Measurements from ENCODE around the gene CCND2. TPM values are rescaled to one million over a fixed set of nuclear protein-coding genes. Genes with fewer than 3 reads are reported as not detected.

CCND2 gene
- total RNA-seq, 1 donor from 2014 or later: 98.0 TPM

DNA sequence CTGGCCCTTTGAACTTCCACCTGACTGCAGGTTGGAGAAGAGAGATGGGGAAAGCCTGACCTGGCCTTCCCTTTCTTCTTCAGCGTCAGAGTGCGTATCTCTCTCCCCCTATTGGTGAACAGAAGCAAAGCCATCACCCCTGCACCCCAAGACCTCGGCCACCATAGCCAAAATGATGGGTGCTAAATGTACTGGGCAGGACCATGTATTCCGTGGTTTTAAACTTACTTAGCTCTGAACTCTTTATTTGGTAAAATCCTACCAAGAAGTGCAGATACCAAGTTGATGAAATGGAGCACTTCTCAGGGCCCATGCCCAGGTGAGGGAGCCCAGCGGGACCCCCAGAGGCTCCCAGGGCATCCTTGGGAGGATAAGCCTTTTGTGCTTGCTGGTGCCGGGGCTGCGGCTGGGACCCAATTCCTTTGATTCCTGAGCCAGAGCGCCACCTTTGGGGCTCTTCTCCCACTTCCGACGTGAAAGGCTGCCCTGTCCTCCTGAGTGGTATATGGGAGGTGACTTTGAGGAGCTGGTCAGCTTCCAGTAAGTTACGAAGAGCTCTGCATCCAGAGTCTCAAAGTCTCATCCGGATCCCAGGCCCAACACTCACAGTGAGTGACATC is 9.4 kb downstream of the CCND2 start:
- no peak overlapping the region for H3K4me3 Mint-ChIP-seq (ENCODE audit: unreplicated experiment)
- DNase-seq: no peak
- H3K4me1 Mint-ChIP-seq (ENCODE audit: low read depth, unreplicated experiment): peaks cover 30% of the 10 kb centered on the region
- TF ChIP-seq, protein P1, sequence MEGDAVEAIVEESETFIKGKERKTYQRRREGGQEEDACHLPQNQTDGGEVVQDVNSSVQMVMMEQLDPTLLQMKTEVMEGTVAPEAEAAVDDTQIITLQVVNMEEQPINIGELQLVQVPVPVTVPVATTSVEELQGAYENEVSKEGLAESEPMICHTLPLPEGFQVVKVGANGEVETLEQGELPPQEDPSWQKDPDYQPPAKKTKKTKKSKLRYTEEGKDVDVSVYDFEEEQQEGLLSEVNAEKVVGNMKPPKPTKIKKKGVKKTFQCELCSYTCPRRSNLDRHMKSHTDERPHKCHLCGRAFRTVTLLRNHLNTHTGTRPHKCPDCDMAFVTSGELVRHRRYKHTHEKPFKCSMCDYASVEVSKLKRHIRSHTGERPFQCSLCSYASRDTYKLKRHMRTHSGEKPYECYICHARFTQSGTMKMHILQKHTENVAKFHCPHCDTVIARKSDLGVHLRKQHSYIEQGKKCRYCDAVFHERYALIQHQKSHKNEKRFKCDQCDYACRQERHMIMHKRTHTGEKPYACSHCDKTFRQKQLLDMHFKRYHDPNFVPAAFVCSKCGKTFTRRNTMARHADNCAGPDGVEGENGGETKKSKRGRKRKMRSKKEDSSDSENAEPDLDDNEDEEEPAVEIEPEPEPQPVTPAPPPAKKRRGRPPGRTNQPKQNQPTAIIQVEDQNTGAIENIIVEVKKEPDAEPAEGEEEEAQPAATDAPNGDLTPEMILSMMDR (IDR thresholded peaks at IDR 0.05; ENCODE audit: partially characterized antibody, unreplicated experiment): no peak
- peaks cover 4% of the 10 kb centered on the region for H3K27me3 Mint-ChIP-seq (ENCODE audit: unreplicated experiment)
- H3K9me3 Mint-ChIP-seq (ENCODE audit: unreplicated experiment): peaks cover 9% of the 10 kb centered on the region
- no peak overlapping the region for H3K27ac Mint-ChIP-seq (ENCODE audit: unreplicated experiment)
- no peaks in the 10 kb centered on the region for H3K36me3 Mint-ChIP-seq (ENCODE audit: unreplicated experiment)

DNA sequence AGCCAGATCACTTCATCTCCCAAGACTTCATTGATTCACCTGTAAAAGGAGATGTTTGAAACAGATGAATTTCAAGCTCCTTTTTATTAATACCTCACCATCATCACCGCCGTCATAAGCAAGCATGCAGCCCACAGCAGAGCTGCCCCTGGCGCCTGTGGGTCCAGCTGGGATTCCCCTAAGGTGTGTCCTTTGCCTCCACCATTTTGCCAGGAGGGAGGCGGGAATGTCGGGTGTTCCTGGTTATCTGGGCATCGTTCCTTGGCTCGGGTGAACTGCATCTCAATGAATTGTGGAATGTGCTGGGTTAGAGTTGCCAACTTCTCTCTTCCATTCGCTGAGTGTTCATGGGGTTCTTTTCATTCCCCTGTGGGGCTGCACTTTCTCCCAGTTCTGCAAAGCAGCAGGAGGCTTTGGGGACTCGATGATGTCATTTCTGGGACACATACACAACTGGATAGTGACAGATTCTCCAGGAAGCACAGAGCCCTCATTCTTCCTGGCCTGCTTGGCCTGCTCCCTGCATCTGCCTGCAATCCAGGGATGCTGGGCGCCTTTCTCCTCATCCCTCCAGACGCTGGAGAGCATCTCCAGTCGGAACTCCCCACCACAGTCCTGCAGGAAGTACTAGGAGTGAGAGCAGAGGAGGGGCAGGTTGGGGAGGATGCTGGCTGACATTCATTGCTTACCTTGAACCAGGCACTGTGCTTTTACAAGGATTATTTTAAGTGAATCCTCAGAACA is 10.1 kb downstream of the CCND2 start:
- peaks cover 24% of the 10 kb centered on the region for H3K4me1 Mint-ChIP-seq (ENCODE audit: low read depth, unreplicated experiment)
- DNase-seq: no peak
- no peak overlapping the region for H3K27ac Mint-ChIP-seq (ENCODE audit: unreplicated experiment)
- H3K36me3 Mint-ChIP-seq (ENCODE audit: unreplicated experiment): no peaks in the 10 kb centered on the region
- peaks cover 9% of the 10 kb centered on the region for H3K9me3 Mint-ChIP-seq (ENCODE audit: unreplicated experiment)
- TF ChIP-seq, protein P1 (IDR thresholded peaks at IDR 0.05; ENCODE audit: partially characterized antibody, unreplicated experiment): no peak
- H3K27me3 Mint-ChIP-seq (ENCODE audit: unreplicated experiment): peaks cover 4% of the 10 kb centered on the region
- H3K4me3 Mint-ChIP-seq (ENCODE audit: unreplicated experiment): no peak overlapping the region

DNA sequence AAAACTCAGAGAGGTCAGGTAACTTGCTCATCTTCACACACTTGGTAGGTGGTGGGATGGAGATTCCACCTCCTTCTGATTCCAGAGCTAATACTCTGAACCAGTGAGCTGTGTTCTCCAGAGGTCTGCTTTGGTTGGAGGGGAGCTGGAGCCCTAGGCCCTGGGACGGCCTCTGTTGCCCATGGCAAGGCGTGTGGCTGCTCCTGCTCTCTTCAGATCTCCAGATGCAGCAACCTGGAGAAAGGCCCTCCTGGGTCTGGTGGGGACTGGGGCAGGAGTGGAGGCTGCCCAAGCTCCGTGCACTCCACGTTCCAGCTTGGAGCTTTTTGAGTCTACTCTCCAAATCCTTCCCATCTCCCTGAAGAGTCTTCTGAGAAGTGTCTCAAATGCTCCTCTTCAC is 10.7 kb downstream of the CCND2 start:
- peaks cover 9% of the 10 kb centered on the region for H3K9me3 Mint-ChIP-seq (ENCODE audit: unreplicated experiment)
- TF ChIP-seq, protein P1 (IDR thresholded peaks at IDR 0.05; ENCODE audit: partially characterized antibody, unreplicated experiment): no peak
- no peak overlapping the region for H3K27ac Mint-ChIP-seq (ENCODE audit: unreplicated experiment)
- peaks cover 19% of the 10 kb centered on the region for H3K4me1 Mint-ChIP-seq (ENCODE audit: low read depth, unreplicated experiment)
- no peaks in the 10 kb centered on the region for H3K36me3 Mint-ChIP-seq (ENCODE audit: unreplicated experiment)
- DNase-seq: no peak
- H3K27me3 Mint-ChIP-seq (ENCODE audit: unreplicated experiment): peaks cover 2% of the 10 kb centered on the region
- H3K4me3 Mint-ChIP-seq (ENCODE audit: unreplicated experiment): no peak overlapping the region

DNA sequence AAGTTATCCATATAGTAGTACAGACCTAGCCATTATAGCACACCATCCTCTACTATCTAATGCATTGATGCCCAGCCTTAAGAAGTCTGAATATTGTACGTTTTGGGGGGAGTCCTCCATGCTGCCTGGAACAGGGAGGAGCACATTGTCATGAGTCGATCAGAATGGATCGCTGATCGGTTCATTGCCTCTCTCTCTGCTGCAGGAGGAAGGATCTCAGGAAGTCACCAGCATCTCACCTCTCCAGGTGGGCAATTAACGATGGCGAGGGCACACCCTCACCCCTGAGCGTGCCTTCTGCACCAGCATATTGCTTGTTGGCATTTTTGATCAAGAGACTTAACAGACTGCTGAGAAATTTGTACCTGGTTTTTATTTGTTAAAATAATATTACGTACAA is 11.5 kb downstream of the CCND2 start:
- DNase-seq: no peak
- TF ChIP-seq, protein P1 (IDR thresholded peaks at IDR 0.05; ENCODE audit: partially characterized antibody, unreplicated experiment): no peak
- no peaks in the 10 kb centered on the region for H3K36me3 Mint-ChIP-seq (ENCODE audit: unreplicated experiment)
- H3K4me3 Mint-ChIP-seq (ENCODE audit: unreplicated experiment): no peak overlapping the region
- peaks cover 19% of the 10 kb centered on the region for H3K4me1 Mint-ChIP-seq (ENCODE audit: low read depth, unreplicated experiment)
- peaks cover 9% of the 10 kb centered on the region for H3K9me3 Mint-ChIP-seq (ENCODE audit: unreplicated experiment)
- no peak overlapping the region for H3K27ac Mint-ChIP-seq (ENCODE audit: unreplicated experiment)
- peaks cover 2% of the 10 kb centered on the region for H3K27me3 Mint-ChIP-seq (ENCODE audit: unreplicated experiment)

DNA sequence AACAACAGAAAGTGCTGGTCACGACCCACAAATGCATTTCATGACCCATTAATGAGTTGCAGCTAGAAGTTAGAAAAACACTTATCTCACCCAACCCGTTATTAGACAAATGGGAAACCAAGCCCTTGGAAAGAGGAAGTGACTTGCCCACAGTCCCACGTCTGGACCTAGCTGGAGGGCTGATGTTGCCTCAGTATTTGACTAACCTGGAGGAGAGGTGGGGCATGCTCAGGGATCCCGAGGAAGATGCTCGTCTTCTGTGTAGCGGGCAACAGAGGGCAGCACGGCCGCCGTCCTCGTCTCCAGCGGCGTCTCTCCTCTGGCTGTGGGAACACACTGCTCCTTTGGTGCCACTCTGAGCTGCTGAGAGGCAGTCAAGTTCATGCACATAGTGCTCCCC is 12.7 kb downstream of the CCND2 start:
- no peak for DNase-seq
- TF ChIP-seq, protein P1 (IDR thresholded peaks at IDR 0.05; ENCODE audit: partially characterized antibody, unreplicated experiment): no peak
- H3K36me3 Mint-ChIP-seq (ENCODE audit: unreplicated experiment): no peaks in the 10 kb centered on the region
- peaks cover 10% of the 10 kb centered on the region for H3K9me3 Mint-ChIP-seq (ENCODE audit: unreplicated experiment)
- peaks cover 14% of the 10 kb centered on the region for H3K4me1 Mint-ChIP-seq (ENCODE audit: low read depth, unreplicated experiment)
- H3K4me3 Mint-ChIP-seq (ENCODE audit: unreplicated experiment): no peak overlapping the region
- H3K27me3 Mint-ChIP-seq (ENCODE audit: unreplicated experiment): peaks cover 4% of the 10 kb centered on the region
- H3K27ac Mint-ChIP-seq (ENCODE audit: unreplicated experiment): no peak overlapping the region
